NB4 (cell line): ENCODE measurements around the gene NIFK.
"Not testable (repeated sequence)": the region's sequence is repeated elsewhere in the genome, so short reads cannot be mapped to it uniquely, and the experiment has no call there.

Experiments used
- MAX ChIP-seq: IDR thresholded peaks from 2 replicates; pipeline ENCODE4 v1.6.1; 2011; ENCODE audit warnings: low read depth, low read length
- TF ChIP-seq, protein P1 (sequence below): IDR thresholded peaks from one replicate; pipeline ENCODE4 v1.5.1; 2012; ENCODE audit warnings: low read depth, low read length

- TF ChIP-seq, protein P1, sequence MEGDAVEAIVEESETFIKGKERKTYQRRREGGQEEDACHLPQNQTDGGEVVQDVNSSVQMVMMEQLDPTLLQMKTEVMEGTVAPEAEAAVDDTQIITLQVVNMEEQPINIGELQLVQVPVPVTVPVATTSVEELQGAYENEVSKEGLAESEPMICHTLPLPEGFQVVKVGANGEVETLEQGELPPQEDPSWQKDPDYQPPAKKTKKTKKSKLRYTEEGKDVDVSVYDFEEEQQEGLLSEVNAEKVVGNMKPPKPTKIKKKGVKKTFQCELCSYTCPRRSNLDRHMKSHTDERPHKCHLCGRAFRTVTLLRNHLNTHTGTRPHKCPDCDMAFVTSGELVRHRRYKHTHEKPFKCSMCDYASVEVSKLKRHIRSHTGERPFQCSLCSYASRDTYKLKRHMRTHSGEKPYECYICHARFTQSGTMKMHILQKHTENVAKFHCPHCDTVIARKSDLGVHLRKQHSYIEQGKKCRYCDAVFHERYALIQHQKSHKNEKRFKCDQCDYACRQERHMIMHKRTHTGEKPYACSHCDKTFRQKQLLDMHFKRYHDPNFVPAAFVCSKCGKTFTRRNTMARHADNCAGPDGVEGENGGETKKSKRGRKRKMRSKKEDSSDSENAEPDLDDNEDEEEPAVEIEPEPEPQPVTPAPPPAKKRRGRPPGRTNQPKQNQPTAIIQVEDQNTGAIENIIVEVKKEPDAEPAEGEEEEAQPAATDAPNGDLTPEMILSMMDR, result not testable (repeated sequence)
- TF ChIP-seq MAX, result not testable (repeated sequence)
These were observed 25.2 kb downstream of the NIFK start for GRCh38 chr2:121711481-121711880.
